ENCODE measurements around the gene LAMA3.

Gene LAMA3

GRCh38 chr18:23779696-23780303 is 90.5 kb downstream of the LAMA3 start:
- no peak for DNase-seq

GRCh38 chr18:23784832-23785245 is 95.6 kb downstream of the LAMA3 start:
- DNase-seq = no peak

- DNase-seq = no peak
These were observed 103.8 kb downstream of the LAMA3 start for GRCh38 chr18:23793051-23793450.

GRCh38 chr18:23793985-23794867 is 105.0 kb downstream of the LAMA3 start:
- no peak for DNase-seq

- DNase-seq = no peak
These were observed 109.0 kb downstream of the LAMA3 start for GRCh38 chr18:23798249-23798648.

- DNase-seq = no peak
These were observed 109.6 kb downstream of the LAMA3 start for GRCh38 chr18:23798824-23799223.

GRCh38 chr18:23799540-23799939 is 110.3 kb downstream of the LAMA3 start:
- no peak for DNase-seq

- DNase-seq = no peak
These were observed 111.6 kb downstream of the LAMA3 start for GRCh38 chr18:23800902-23801301.

- no peak for DNase-seq
These were observed 113.6 kb downstream of the LAMA3 start for GRCh38 chr18:23802817-23803216.

GRCh38 chr18:23803755-23804154 is 114.5 kb downstream of the LAMA3 start:
- DNase-seq = no peak

GRCh38 chr18:23805898-23806297 is 116.6 kb downstream of the LAMA3 start:
- no peak for DNase-seq

GRCh38 chr18:23809415-23809814 is 120.2 kb downstream of the LAMA3 start:
- DNase-seq = no peak

- DNase-seq = no peak
These were observed 121.1 kb downstream of the LAMA3 start for GRCh38 chr18:23810396-23810795.

GRCh38 chr18:23811176-23811575 is 121.9 kb downstream of the LAMA3 start:
- DNase-seq = no peak

GRCh38 chr18:23812546-23813440 is 123.5 kb downstream of the LAMA3 start:
- peak; percentile 12 for DNase-seq

- DNase-seq = no peak
These were observed 125.8 kb downstream of the LAMA3 start for GRCh38 chr18:23814991-23815614.

- DNase-seq = no peak
These were observed 126.8 kb downstream of the LAMA3 start for GRCh38 chr18:23816021-23816420.

- no peak for DNase-seq
These were observed 127.5 kb downstream of the LAMA3 start for GRCh38 chr18:23816740-23817139.

GRCh38 chr18:23819001-23819400 is 129.7 kb downstream of the LAMA3 start:
- no peak for DNase-seq

- no peak for DNase-seq
These were observed 133.5 kb downstream of the LAMA3 start for GRCh38 chr18:23822590-23823385.

GRCh38 chr18:23824240-23824639 is 135.0 kb downstream of the LAMA3 start:
- no peak for DNase-seq

- no peak for DNase-seq
These were observed 135.4 kb downstream of the LAMA3 start for GRCh38 chr18:23824669-23825068.
